HepG2 (cell line): ENCODE results near the gene TFEB. TPM values are rescaled to one million over a fixed set of nuclear protein-coding genes. Genes with fewer than 3 reads are reported as not detected.
A peak's percentile ranks its signal among the peaks of the same experiment; 100 is the strongest.

Source experiments
- CBX5 ChIP-seq: sonication (generic); formaldehyde crosslinking; IDR thresholded peaks from 2 replicates; pipeline ENCODE4 v1.4.0; 2020; ENCODE audit warnings: missing genetic modification reagents, borderline replicate concordance
- EED ChIP-seq: sonication (generic); formaldehyde crosslinking; IDR thresholded peaks from 2 replicates; pipeline ENCODE4 v1.5.0; 2020; ENCODE audit warnings: mild to moderate bottlenecking, missing genetic modification reagents
- FOSL2 ChIP-seq: sonication (generic); formaldehyde crosslinking; IDR thresholded peaks from 2 replicates; pipeline ENCODE4 v1.4.0; 2020; ENCODE audit warnings: missing genetic modification reagents
- GLI4 ChIP-seq: sonication (generic); formaldehyde crosslinking; IDR thresholded peaks from 2 replicates; pipeline ENCODE4 v1.5.1; 2020; ENCODE audit warnings: missing genetic modification reagents, mild to moderate bottlenecking, moderate library complexity, borderline replicate concordance
- HOXA5 ChIP-seq: sonication (generic); formaldehyde crosslinking; IDR thresholded peaks from 2 replicates; pipeline ENCODE4 v1.4.0; 2020; ENCODE audit warnings: missing genetic modification reagents
- IKZF4 ChIP-seq: sonication (generic); formaldehyde crosslinking; IDR thresholded peaks from 2 replicates; pipeline ENCODE4 v1.5.1; 2020; ENCODE audit warnings: borderline replicate concordance, mild to moderate bottlenecking, low read depth, missing genetic modification reagents; ENCODE audit errors: not compliant biosample characterization
- KDM2A ChIP-seq: sonication (generic); formaldehyde crosslinking; IDR thresholded peaks from 2 replicates; pipeline ENCODE4 v1.4.0; 2020; ENCODE audit warnings: low read depth, missing genetic modification reagents, borderline replicate concordance
- MED1 ChIP-seq: sonication (generic); formaldehyde crosslinking; IDR thresholded peaks from 2 replicates; pipeline ENCODE4 v1.4.0; 2020; ENCODE audit warnings: missing genetic modification reagents
- MXD1 ChIP-seq: sonication (generic); formaldehyde crosslinking; IDR thresholded peaks from 2 replicates; pipeline ENCODE4 v1.4.0; 2020; ENCODE audit warnings: mild to moderate bottlenecking, missing genetic modification reagents
- PAWR ChIP-seq: sonication (generic); formaldehyde crosslinking; IDR thresholded peaks from 2 replicates; pipeline ENCODE4 v1.4.0; 2020; ENCODE audit warnings: missing genetic modification reagents, mild to moderate bottlenecking, borderline replicate concordance
- RFX1 ChIP-seq: fragments of 450-650 bp; IDR thresholded peaks from 2 replicates; pipeline ENCODE4 v1.6.1; 2017
- RXRA ChIP-seq: sonication (generic); formaldehyde crosslinking; IDR thresholded peaks from 2 replicates; pipeline ENCODE4 v1.5.1; 2020; ENCODE audit warnings: missing genetic modification reagents
- SKIL ChIP-seq: sonication (generic); formaldehyde crosslinking; IDR thresholded peaks from 2 replicates; pipeline ENCODE4 v1.8.0; 2022; ENCODE audit warnings: missing genetic modification reagents, mild to moderate bottlenecking, moderate library complexity, borderline replicate concordance
- TBL1XR1 ChIP-seq: fragments of 150-350 bp; IDR thresholded peaks from 2 replicates; pipeline ENCODE4 v1.6.1; 2014; ENCODE audit warnings: borderline replicate concordance, low read length; ENCODE audit not compliant: partially characterized antibody
- TBP ChIP-seq: sonication (generic); formaldehyde crosslinking; IDR thresholded peaks from 2 replicates; pipeline ENCODE4 v1.5.0; 2020; ENCODE audit warnings: missing genetic modification reagents
- THAP11 ChIP-seq: IDR thresholded peaks from 2 replicates; pipeline ENCODE4 v1.6.1; 2016; ENCODE audit warnings: missing biosample characterization, missing genetic modification reagents
- TMF1 ChIP-seq: sonication (generic); formaldehyde crosslinking; IDR thresholded peaks from 2 replicates; pipeline ENCODE4 v1.8.1; 2022; ENCODE audit warnings: low read depth, missing genetic modification reagents
- ZNF296 ChIP-seq: sonication (generic); formaldehyde crosslinking; conservative IDR thresholded peaks from 2 replicates; pipeline ENCODE4 v1.5.0; 2020; ENCODE audit warnings: mild to moderate bottlenecking, missing genetic modification reagents
- ZNF446 ChIP-seq: sonication (generic); formaldehyde crosslinking; IDR thresholded peaks from 2 replicates; pipeline ENCODE4 v1.5.0; 2020; ENCODE audit warnings: mild to moderate bottlenecking, missing genetic modification reagents
- ZNF562 ChIP-seq: sonication (generic); formaldehyde crosslinking; IDR thresholded peaks from 2 replicates; pipeline ENCODE4 v1.8.0; 2022; ENCODE audit warnings: missing genetic modification reagents, borderline replicate concordance
- ZNF589 ChIP-seq: sonication (generic); formaldehyde crosslinking; conservative IDR thresholded peaks from 2 replicates; pipeline ENCODE4 v1.8.0; 2022; ENCODE audit warnings: mild to moderate bottlenecking, moderate library complexity, missing genetic modification reagents
- ZNF644 ChIP-seq: IDR thresholded peaks from 2 replicates; pipeline ENCODE4 v1.6.1; 2016; ENCODE audit warnings: low read depth
- ZNF746 ChIP-seq: sonication (generic); formaldehyde crosslinking; IDR thresholded peaks from 2 replicates; pipeline ENCODE4 v1.8.0; 2022; ENCODE audit warnings: mild to moderate bottlenecking, missing genetic modification reagents
- polyA plus RNA-seq, 8 experiments: library from polyadenylated mRNA; depleted of rRNA in 3 of 8; stranded (reverse) in 7 of 8; unstranded in 1 of 8; fragments of >200 nt; fragmentation: Illumina TruSeq in 4 of 8; extraction: Trizol in 4 of 8; gene quantifications; 2 replicates each; pipeline versions ENCODE4 v1.2.1 to v1.2.3, GENCODE V29; 2011 to 2016; ENCODE audit warnings: low read depth in 4 of 8, missing spikeins in 1 of 8, mixed read lengths in 1 of 8; ENCODE audit not compliant: insufficient read depth in 1 of 8
- total RNA-seq, 5 experiments: library from RNA; depleted of rRNA; stranded (reverse); fragments of >200 nt; fragmentation: Illumina TruSeq; extraction: Trizol; gene quantifications; 2 replicates each; pipeline ENCODE4 v1.2.3, GENCODE V29; 2016; ENCODE audit warnings: low read depth in 1 of 5
- TF ChIP-seq, protein P1 (sequence below): sonication (generic); formaldehyde crosslinking; IDR thresholded peaks from 2 replicates; pipeline ENCODE4 v1.9.0; 2022; ENCODE audit warnings: low read depth, missing genetic modification reagents
- TF ChIP-seq, protein P2 (sequence below): sonication (generic); formaldehyde crosslinking; IDR thresholded peaks from 2 replicates; pipeline ENCODE4 v1.4.0; 2020; ENCODE audit warnings: mild to moderate bottlenecking, missing genetic modification reagents

The TFEB gene
- total and polyA plus RNA-seq, 2 of the 13 experiments (the other 11 are each of a cell fraction or from before 2014, with no cell fraction given): 13.3 to 18.7 TPM

DNA sequence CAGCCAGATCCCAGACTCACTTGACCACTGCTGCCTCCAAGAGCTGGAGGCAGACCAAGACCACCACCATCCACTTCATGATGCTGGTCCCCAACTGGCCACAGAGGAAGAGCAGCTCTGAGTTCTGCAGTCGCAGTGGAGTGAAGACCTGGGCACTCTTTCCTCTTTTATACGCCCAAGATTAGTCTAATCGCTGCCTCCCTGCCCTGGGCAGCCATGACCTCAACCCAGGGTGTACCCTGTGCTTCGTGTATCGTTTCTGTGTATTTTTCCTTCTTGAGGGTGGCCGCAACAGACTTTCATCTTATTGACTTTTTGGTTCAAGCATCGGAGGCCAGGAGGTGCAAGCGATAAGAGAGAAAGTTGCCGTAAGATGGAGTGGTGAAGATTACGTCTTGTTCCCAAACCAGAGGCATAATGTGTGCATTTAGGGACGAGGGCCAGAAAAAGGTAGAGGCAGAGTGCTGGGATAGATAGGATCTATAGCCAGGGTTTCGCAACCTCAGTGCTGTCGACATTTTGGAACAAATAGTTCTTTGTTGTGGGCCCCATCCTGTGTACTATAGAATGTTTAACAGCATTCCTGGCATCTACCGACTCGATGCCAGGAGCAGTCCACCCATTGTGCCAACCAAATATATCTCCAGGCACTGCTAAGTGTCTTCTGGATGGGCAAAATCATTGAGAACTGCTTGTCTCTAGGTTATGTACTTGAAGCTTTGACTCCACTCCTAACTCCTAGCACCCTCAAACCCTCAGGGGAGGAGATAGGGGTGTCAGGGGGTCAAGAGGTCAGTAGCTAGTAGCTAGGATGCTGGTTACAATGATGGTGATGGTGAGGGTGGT, 12.1 kb upstream of the TFEB start, which contains the start of gene PGC (continued):
- TF ChIP-seq, protein P1, sequence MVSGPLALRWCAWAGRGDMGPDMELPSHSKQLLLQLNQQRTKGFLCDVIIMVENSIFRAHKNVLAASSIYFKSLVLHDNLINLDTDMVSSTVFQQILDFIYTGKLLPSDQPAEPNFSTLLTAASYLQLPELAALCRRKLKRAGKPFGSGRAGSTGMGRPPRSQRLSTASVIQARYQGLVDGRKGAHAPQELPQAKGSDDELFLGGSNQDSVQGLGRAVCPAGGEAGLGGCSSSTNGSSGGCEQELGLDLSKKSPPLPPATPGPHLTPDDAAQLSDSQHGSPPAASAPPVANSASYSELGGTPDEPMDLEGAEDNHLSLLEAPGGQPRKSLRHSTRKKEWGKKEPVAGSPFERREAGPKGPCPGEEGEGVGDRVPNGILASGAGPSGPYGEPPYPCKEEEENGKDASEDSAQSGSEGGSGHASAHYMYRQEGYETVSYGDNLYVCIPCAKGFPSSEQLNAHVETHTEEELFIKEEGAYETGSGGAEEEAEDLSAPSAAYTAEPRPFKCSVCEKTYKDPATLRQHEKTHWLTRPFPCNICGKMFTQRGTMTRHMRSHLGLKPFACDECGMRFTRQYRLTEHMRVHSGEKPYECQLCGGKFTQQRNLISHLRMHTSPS: peak; percentile 100
- TF ChIP-seq ZNF446 (CRISPR knock-in tag): 0 out of 2 replicates have a peak, but pooled peaks have one; percentile 58
- TF ChIP-seq RFX1: no peak
- TF ChIP-seq ZNF589 (CRISPR knock-in tag): 0 out of 2 replicates have a peak, but pooled peaks have one; percentile 30
- no peak; the same call in 1 of the 2 replicates for TF ChIP-seq GLI4 (CRISPR knock-in tag)
- TF ChIP-seq TBP (CRISPR knock-in tag): no peak
- TF ChIP-seq PAWR (CRISPR knock-in tag): no peak
- peak; percentile 23; the same call in 1 of the 2 replicates for TF ChIP-seq EED (CRISPR knock-in tag)
- TF ChIP-seq FOSL2 (CRISPR knock-in tag): peak; percentile 78
- peak; percentile 95 for TF ChIP-seq RXRA (CRISPR knock-in tag)
- no peak for TF ChIP-seq TBL1XR1
- TF ChIP-seq ZNF644 (CRISPR knock-in tag): no peak; the same call in 1 of the 2 replicates
- peak; percentile 55; the same call in 1 of the 2 replicates for TF ChIP-seq KDM2A (CRISPR knock-in tag)
- TF ChIP-seq MED1: peak; percentile 80
- peak; percentile 60; the same call in 1 of the 2 replicates for TF ChIP-seq SKIL (CRISPR knock-in tag)
- TF ChIP-seq ZNF562 (CRISPR knock-in tag): no peak
- peak; percentile 85 for TF ChIP-seq THAP11
- TF ChIP-seq ZNF296 (CRISPR knock-in tag): no peak
- peak; percentile 73; the same call in 1 of the 2 replicates for TF ChIP-seq TMF1 (CRISPR knock-in tag)
- peak; percentile 31; the same call in 1 of the 2 replicates for TF ChIP-seq ZNF746 (CRISPR knock-in tag)
- peak; percentile 29; the same call in 1 of the 2 replicates for TF ChIP-seq MXD1 (CRISPR knock-in tag)
- TF ChIP-seq HOXA5 (CRISPR knock-in tag): peak; percentile 91
- peak; percentile 68; the same call in 1 of the 2 replicates for TF ChIP-seq CBX5
- TF ChIP-seq IKZF4: no peak
- TF ChIP-seq, protein P2, sequence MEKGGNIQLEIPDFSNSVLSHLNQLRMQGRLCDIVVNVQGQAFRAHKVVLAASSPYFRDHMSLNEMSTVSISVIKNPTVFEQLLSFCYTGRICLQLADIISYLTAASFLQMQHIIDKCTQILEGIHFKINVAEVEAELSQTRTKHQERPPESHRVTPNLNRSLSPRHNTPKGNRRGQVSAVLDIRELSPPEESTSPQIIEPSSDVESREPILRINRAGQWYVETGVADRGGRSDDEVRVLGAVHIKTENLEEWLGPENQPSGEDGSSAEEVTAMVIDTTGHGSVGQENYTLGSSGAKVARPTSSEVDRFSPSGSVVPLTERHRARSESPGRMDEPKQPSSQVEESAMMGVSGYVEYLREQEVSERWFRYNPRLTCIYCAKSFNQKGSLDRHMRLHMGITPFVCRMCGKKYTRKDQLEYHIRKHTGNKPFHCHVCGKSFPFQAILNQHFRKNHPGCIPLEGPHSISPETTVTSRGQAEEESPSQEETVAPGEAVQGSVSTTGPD (CRISPR knock-in tag): peak; percentile 98
